B cell (primary cell): Measurements from ENCODE around the gene FEZ2. TPM values are rescaled to one million over a fixed set of nuclear protein-coding genes. Genes with fewer than 3 reads are reported as not detected.

Source experiments
- ATAC-seq: fragments of 200-7000 bp; cut with Tn5 transposase; one replicate; pipeline ENCODE4 v1.10.0; 2021; ENCODE audit warnings: low read depth, mild to moderate bottlenecking, moderate number of reproducible peaks, moderate library complexity
- CTCF ChIA-PET: fragments of 350-600 bp; sonication (Branson Sonifier 250); formaldehyde crosslinking; loops from one replicate; lab custom pipeline; 2021; ENCODE audit warnings: antibody characterized with exemption, inconsistent platforms; lab: Charles Lee
- POLR2A ChIA-PET: fragments of 350-600 bp; sonication (Branson Sonifier 250); formaldehyde crosslinking; loops from one replicate; lab custom pipeline; 2021; ENCODE audit warnings: antibody characterized with exemption; lab: Charles Lee
- DNase-seq: peaks from one replicate; pipeline ENCODE4 v3.0.0; 2013
- H2AFZ ChIP-seq: 2 replicates; pipeline ENCODE4 v1.6.1; 2012; ENCODE audit warnings: mild to moderate bottlenecking, low read depth, low read length; ENCODE audit not compliant: insufficient read depth, poor library complexity, severe bottlenecking
- H3K27ac ChIP-seq, 2 donors: 1 replicate in 1 of 2; 2 replicates in 1 of 2; pipeline ENCODE4 v1.5.1; 2012 to 2013; ENCODE audit warnings: low read length in 2 of 2, mild to moderate bottlenecking in 2 of 2, moderate library complexity in 1 of 2
- H3K27me3 ChIP-seq, 4 experiments: fragments of 200-600 bp in 1 of 4; sonication (generic) in 1 of 4; replicated peaks in 1 of 4; 1 replicate in 2 of 4; 2 replicates in 2 of 4; pipeline versions ENCODE4 v1.6.1 to v1.7.0; 2013 to 2016; ENCODE audit warnings: low read length in 3 of 4, mild to moderate bottlenecking in 2 of 4, mixed read lengths in 1 of 4, moderate library complexity in 1 of 4; ENCODE audit not compliant: insufficient read depth in 4 of 4, control insufficient read depth in 3 of 4; ENCODE audit errors: control extremely low read depth in 1 of 4
- H3K36me3 ChIP-seq, 2 experiments: replicated peaks in 1 of 2; 1 replicate in 1 of 2; 2 replicates in 1 of 2; pipeline versions ENCODE4 v1.6.1 to v1.7.1; 2013; ENCODE audit warnings: low read length in 1 of 2; ENCODE audit not compliant: insufficient read depth in 2 of 2, control insufficient read depth in 1 of 2; ENCODE audit errors: control extremely low read depth in 1 of 2, extremely low read depth in 1 of 2
- H3K4me1 ChIP-seq, 2 donors: fragments of 200-600 bp in 1 of 2; sonication (generic) in 1 of 2; 1 replicate in 1 of 2; 2 replicates in 1 of 2; pipeline versions ENCODE4 v1.5.1 to v1.6.1; 2013 to 2017; ENCODE audit warnings: low read length in 2 of 2; ENCODE audit not compliant: control insufficient read depth in 2 of 2, insufficient read depth in 2 of 2
- H3K4me2 ChIP-seq: replicated peaks from 2 replicates; pipeline ENCODE3; 2012; ENCODE audit warnings: mild to moderate bottlenecking, low read depth, low read length; ENCODE audit not compliant: poor library complexity, severe bottlenecking
- H3K4me3 ChIP-seq, 5 experiments: fragments of 200-600 bp in 1 of 5; sonication (generic) in 1 of 5; 1 replicate in 3 of 5; 2 replicates in 2 of 5; pipeline versions ENCODE4 v1.5.1 to v1.7.0; 2011 to 2016; ENCODE audit warnings: low read length in 4 of 5, mild to moderate bottlenecking in 4 of 5, low read depth in 2 of 5, control low read depth in 1 of 5, moderate library complexity in 1 of 5; ENCODE audit not compliant: insufficient read depth in 1 of 5; ENCODE audit errors: control extremely low read depth in 1 of 5, extremely low read depth in 1 of 5
- H3K79me2 ChIP-seq: fragments of 200-600 bp; sonication (generic); one replicate; pipeline ENCODE4 v1.6.0; 2016; ENCODE audit warnings: low read length; ENCODE audit not compliant: control insufficient read depth, insufficient read depth
- H3K9ac ChIP-seq: fragments of 200-600 bp; sonication (generic); 2 replicates; pipeline ENCODE4 v1.6.1; 2017; ENCODE audit warnings: mild to moderate bottlenecking, low read length, moderate library complexity
- H3K9me3 ChIP-seq, 3 donors: one replicate each; pipeline versions ENCODE4 v1.6.1 to v1.7.1; 2013; ENCODE audit warnings: low read length in 2 of 3; ENCODE audit not compliant: control insufficient read depth in 2 of 3, insufficient read depth in 1 of 3; ENCODE audit errors: control extremely low read depth in 1 of 3
- H4K20me1 ChIP-seq: 2 replicates; pipeline ENCODE4 v1.6.0; 2012; ENCODE audit warnings: mild to moderate bottlenecking, low read length; ENCODE audit not compliant: insufficient read depth, control insufficient read depth, poor library complexity, severe bottlenecking
- H3K27ac Mint-ChIP-seq: one replicate; pipeline ENCODE4 v1.8.0; 2021; ENCODE audit warnings: mixed read lengths
- H3K27me3 Mint-ChIP-seq: one replicate; pipeline ENCODE4 v1.8.0; 2021; ENCODE audit warnings: mixed read lengths
- H3K4me1 Mint-ChIP-seq: one replicate; pipeline ENCODE4 v1.8.0; 2021; ENCODE audit warnings: mixed read lengths
- H3K4me3 Mint-ChIP-seq: one replicate; pipeline ENCODE4 v1.8.0; 2021; ENCODE audit warnings: mixed read lengths
- H3K9me3 Mint-ChIP-seq: one replicate; pipeline ENCODE4 v1.8.0; 2022; ENCODE audit warnings: mixed read lengths; ENCODE audit not compliant: insufficient read depth
- EZH2 ChIP-seq: IDR thresholded peaks from 2 replicates; pipeline ENCODE4 v1.6.1; 2012; ENCODE audit warnings: borderline replicate concordance, low read depth, mild to moderate bottlenecking, moderate library complexity, low read length; ENCODE audit not compliant: insufficient read depth, poor library complexity, severe bottlenecking
- WGBS: methylation state at CpG from one replicate; pipeline ENCODE4 v1.1.5; 2013; ENCODE audit warnings: missing lambda C conversion rate; ENCODE audit not compliant: insufficient coverage; 5-methylcytosine and 5-hydroxymethylcytosine counted together
- intact Hi-C: fragments of 100-400 bp; cut with micrococcal nuclease; formaldehyde crosslinking; loops from one replicate; pipeline ENCODE4 v1.10.0; 2022
- polyA plus RNA-seq: library from polyadenylated mRNA; depleted of rRNA; stranded (reverse); fragments of >200 nt; gene quantifications from 2 replicates; pipeline ENCODE4 v1.2.3, GENCODE V29; 2012
- total RNA-seq, 2 donors: library from RNA; stranded (reverse); fragments of 120-200 nt in 1 of 2; gene quantifications; 1 replicate in 1 of 2; 2 replicates in 1 of 2; pipeline versions ENCODE4 v1.2.3 to v1.2.4, GENCODE V29; 2013 to 2022
- TF ChIP-seq, protein P1 (sequence below): fragments of 200-600 bp; IDR thresholded peaks from one replicate; pipeline ENCODE4 v1.8.0; 2022; ENCODE audit warnings: antibody characterized with exemption, mild to moderate bottlenecking

The FEZ2 gene
- total and polyA plus RNA-seq, 2 donors (not counting 1 experiment from before 2014, with no cell fraction given): 6.2 to 32.7 TPM

DNA sequence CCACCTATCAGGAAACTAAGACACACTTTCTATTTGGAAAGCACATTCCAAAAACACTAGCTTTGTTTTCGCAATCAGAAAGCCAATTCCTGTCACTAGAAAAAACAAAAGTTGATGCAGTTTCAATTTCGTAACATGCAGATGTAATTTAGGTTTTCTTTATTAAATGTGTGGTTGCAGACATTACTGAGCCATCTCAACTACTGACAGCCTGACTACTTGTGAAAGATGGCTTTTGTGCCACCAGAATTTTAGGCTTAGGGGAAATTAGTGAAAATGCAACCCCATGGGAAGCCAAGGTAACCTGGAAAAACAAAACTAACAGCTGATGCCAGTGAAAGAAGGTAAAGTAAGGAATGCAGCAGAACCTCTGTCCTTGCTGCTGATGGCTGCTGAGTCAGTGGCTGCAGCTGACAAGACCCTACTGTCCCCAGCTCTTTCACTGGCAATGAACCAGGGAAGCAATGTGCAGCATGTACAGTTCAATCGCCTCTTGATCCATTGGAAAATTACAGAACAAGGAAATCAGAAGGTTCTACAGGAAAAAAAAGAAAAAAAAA is 34.9 kb downstream of the FEZ2 start:
- Mint-ChIP-seq H3K27ac (no peak overlapping the region), H3K4me3 (no peak overlapping the region), H3K9me3 (no peaks in the 10 kb centered on the region), H3K27me3 (no peaks in the 10 kb centered on the region), H3K4me1 (no peaks in the 10 kb centered on the region)
- DNase-seq (no peak), ATAC-seq (no peak)
- CTCF ChIA-PET: interaction anchor here (0.6 kb wide), 2 partner anchors 11 to 126 kb away, joined by 3 to 4 read pairs; no protein-coding TSS in a partner anchor
- POLR2A ChIA-PET: no interaction called here
- Histone ChIP-seq H3K79me2 (peaks cover 4% of the 10 kb centered on the region), H3K9me3 (no peaks in the 10 kb centered on the region), H3K27me3 (no peaks in the 10 kb centered on the region), H3K27ac (no peak overlapping the region), H2AFZ (no peak overlapping the region), H3K4me2 (no peak overlapping the region), H3K36me3 (peaks cover 6 to 24% of the 10 kb centered on the region in 2 experiments), H3K4me1 (no peaks in the 10 kb centered on the region), H4K20me1 (no peaks in the 10 kb centered on the region), H3K4me3 (no peak overlapping the region), H3K9ac (no peak overlapping the region)
- no peak for TF ChIP-seq EZH2
- TF ChIP-seq, protein P1, sequence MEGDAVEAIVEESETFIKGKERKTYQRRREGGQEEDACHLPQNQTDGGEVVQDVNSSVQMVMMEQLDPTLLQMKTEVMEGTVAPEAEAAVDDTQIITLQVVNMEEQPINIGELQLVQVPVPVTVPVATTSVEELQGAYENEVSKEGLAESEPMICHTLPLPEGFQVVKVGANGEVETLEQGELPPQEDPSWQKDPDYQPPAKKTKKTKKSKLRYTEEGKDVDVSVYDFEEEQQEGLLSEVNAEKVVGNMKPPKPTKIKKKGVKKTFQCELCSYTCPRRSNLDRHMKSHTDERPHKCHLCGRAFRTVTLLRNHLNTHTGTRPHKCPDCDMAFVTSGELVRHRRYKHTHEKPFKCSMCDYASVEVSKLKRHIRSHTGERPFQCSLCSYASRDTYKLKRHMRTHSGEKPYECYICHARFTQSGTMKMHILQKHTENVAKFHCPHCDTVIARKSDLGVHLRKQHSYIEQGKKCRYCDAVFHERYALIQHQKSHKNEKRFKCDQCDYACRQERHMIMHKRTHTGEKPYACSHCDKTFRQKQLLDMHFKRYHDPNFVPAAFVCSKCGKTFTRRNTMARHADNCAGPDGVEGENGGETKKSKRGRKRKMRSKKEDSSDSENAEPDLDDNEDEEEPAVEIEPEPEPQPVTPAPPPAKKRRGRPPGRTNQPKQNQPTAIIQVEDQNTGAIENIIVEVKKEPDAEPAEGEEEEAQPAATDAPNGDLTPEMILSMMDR: no peak
- no CpG with 5 or more reads among the region's 3 CpGs for WGBS
- intact Hi-C loops: no loop called here

DNA sequence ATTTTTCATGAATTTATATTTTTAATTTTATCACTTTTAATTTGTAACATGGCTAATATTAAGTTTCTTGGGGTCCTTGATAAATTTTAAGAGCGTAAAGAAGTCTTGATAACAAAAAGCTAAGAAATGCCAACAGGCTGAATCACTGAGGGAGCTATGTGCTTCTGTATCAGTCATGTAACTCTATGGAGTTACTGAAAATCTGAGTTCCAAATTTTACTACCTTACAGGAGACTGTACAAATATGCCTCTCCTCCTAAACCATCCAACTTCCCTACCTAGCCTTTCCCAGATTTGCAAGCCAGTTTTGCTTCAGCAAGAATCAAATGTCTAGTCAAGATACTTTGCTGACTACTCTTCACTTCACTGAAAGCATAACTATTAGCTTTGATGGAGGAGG is 35.7 kb downstream of the FEZ2 start:
- DNase-seq (no peak), ATAC-seq (no peak)
- Mint-ChIP-seq H3K9me3 (no peaks in the 10 kb centered on the region), H3K4me1 (no peaks in the 10 kb centered on the region), H3K4me3 (no peak overlapping the region), H3K27ac (no peak overlapping the region), H3K27me3 (no peaks in the 10 kb centered on the region)
- H4K20me1 ChIP-seq: no peaks in the 10 kb centered on the region
- no peak overlapping the region for H3K4me3 ChIP-seq
- H3K36me3 ChIP-seq: peaks cover 6 to 25% of the 10 kb centered on the region in 2 experiments
- no peaks in the 10 kb centered on the region for H3K27me3 ChIP-seq
- intact Hi-C loops: no loop called here
- POLR2A ChIA-PET: no interaction called here
- no peaks in the 10 kb centered on the region for H3K4me1 ChIP-seq
- CTCF ChIA-PET: interaction anchor here (0.6 kb wide), 1 partner anchor 10 kb away, joined by 3 read pairs; no protein-coding TSS in a partner anchor
- no peaks in the 10 kb centered on the region for H3K9me3 ChIP-seq
- peaks cover 4% of the 10 kb centered on the region for H3K79me2 ChIP-seq
- WGBS: no CpG with 5 or more reads among the region's 1 CpG
- no peak overlapping the region for H3K9ac ChIP-seq
- no peak overlapping the region for H3K27ac ChIP-seq
- no peak overlapping the region for H2AFZ ChIP-seq
- no peak for TF ChIP-seq EZH2
- TF ChIP-seq, protein P1: no peak
- H3K4me2 ChIP-seq: no peak overlapping the region
